ENCODE data around the gene TCF7L2.

Gene TCF7L2

GRCh38 chr10:112989826-112990225, 39.8 kb downstream of the TCF7L2 start:
- Histone ChIP-seq H3K9ac (ENCODE audit: low read depth in 1 of 2, low read length in 2 of 2) (no peak overlapping the region), H3K36me3 (ENCODE audit: control insufficient read depth in 2 of 2, insufficient read depth in 2 of 2, low read length in 2 of 2) (peaks cover 14 to 19% of the 10 kb centered on the region in 2 donors), H3K4me3 (ENCODE audit: low read length in 2 of 2) (no peak overlapping the region), H3K27me3 (ENCODE audit: control insufficient read depth in 2 of 2, insufficient read depth in 2 of 2, low read length in 2 of 2) (no peaks in the 10 kb centered on the region), H3K27ac (ENCODE audit: low read depth in 2 of 2, low read length in 2 of 2) (no peak overlapping the region), H3K9me3 (ENCODE audit: control insufficient read depth in 2 of 2, low read length in 2 of 2) (no peaks in the 10 kb centered on the region), H3K4me1 (ENCODE audit: control insufficient read depth in 2 of 2, insufficient read depth in 2 of 2, low read length in 2 of 2) (peaks cover 0 to 5% of the 10 kb centered on the region in 2 donors)

- Histone ChIP-seq H3K4me3 (ENCODE audit: low read length in 2 of 2) (no peak overlapping the region), H3K4me1 (ENCODE audit: control insufficient read depth in 2 of 2, insufficient read depth in 2 of 2, low read length in 2 of 2) (peaks cover 0 to 5% of the 10 kb centered on the region in 2 donors), H3K9ac (ENCODE audit: low read depth in 1 of 2, low read length in 2 of 2) (no peak overlapping the region), H3K27ac (ENCODE audit: low read depth in 2 of 2, low read length in 2 of 2) (no peak overlapping the region), H3K36me3 (ENCODE audit: control insufficient read depth in 2 of 2, insufficient read depth in 2 of 2, low read length in 2 of 2) (peaks cover 13 to 19% of the 10 kb centered on the region in 2 donors), H3K9me3 (ENCODE audit: control insufficient read depth in 2 of 2, low read length in 2 of 2) (no peaks in the 10 kb centered on the region), H3K27me3 (ENCODE audit: control insufficient read depth in 2 of 2, insufficient read depth in 2 of 2, low read length in 2 of 2) (no peaks in the 10 kb centered on the region)
Observed at GRCh38 chr10:112990271-112990670, 40.2 kb downstream of the TCF7L2 start.

GRCh38 chr10:112991888-112992491, 41.9 kb downstream of the TCF7L2 start:
- H3K27me3 ChIP-seq (ENCODE audit: control insufficient read depth in 2 of 2, insufficient read depth in 2 of 2, low read length in 2 of 2) = no peaks in the 10 kb centered on the region
- H3K4me3 ChIP-seq (ENCODE audit: low read length in 2 of 2) = no peak overlapping the region
- H3K27ac ChIP-seq (ENCODE audit: low read depth in 2 of 2, low read length in 2 of 2) = no peak overlapping the region
- no peaks in the 10 kb centered on the region for H3K4me1 ChIP-seq (ENCODE audit: control insufficient read depth in 2 of 2, insufficient read depth in 2 of 2, low read length in 2 of 2)
- no peak overlapping the region for H3K9ac ChIP-seq (ENCODE audit: low read depth in 1 of 2, low read length in 2 of 2)
- peaks cover 16 to 22% of the 10 kb centered on the region in 2 donors for H3K36me3 ChIP-seq (ENCODE audit: control insufficient read depth in 2 of 2, insufficient read depth in 2 of 2, low read length in 2 of 2)
- no peaks in the 10 kb centered on the region for H3K9me3 ChIP-seq (ENCODE audit: control insufficient read depth in 2 of 2, low read length in 2 of 2)

- Histone ChIP-seq H3K4me3 (ENCODE audit: low read length in 2 of 2) (no peak overlapping the region), H3K4me1 (ENCODE audit: control insufficient read depth in 2 of 2, insufficient read depth in 2 of 2, low read length in 2 of 2) (peaks cover 5 to 10% of the 10 kb centered on the region in 2 donors), H3K9ac (ENCODE audit: low read depth in 1 of 2, low read length in 2 of 2) (no peak overlapping the region), H3K27me3 (ENCODE audit: control insufficient read depth in 2 of 2, insufficient read depth in 2 of 2, low read length in 2 of 2) (no peaks in the 10 kb centered on the region), H3K36me3 (ENCODE audit: control insufficient read depth in 2 of 2, insufficient read depth in 2 of 2, low read length in 2 of 2) (peaks cover 5 to 15% of the 10 kb centered on the region in 2 donors), H3K9me3 (ENCODE audit: control insufficient read depth in 2 of 2, low read length in 2 of 2) (no peaks in the 10 kb centered on the region), H3K27ac (ENCODE audit: low read depth in 2 of 2, low read length in 2 of 2) (no peak overlapping the region)
Observed at GRCh38 chr10:112996462-112996861, 46.4 kb downstream of the TCF7L2 start.

- Histone ChIP-seq H3K9me3 (ENCODE audit: control insufficient read depth in 2 of 2, low read length in 2 of 2) (no peaks in the 10 kb centered on the region), H3K36me3 (ENCODE audit: control insufficient read depth in 2 of 2, insufficient read depth in 2 of 2, low read length in 2 of 2) (peaks cover 4 to 12% of the 10 kb centered on the region in 2 donors), H3K4me3 (ENCODE audit: low read length in 2 of 2) (no peak overlapping the region), H3K27me3 (ENCODE audit: control insufficient read depth in 2 of 2, insufficient read depth in 2 of 2, low read length in 2 of 2) (no peaks in the 10 kb centered on the region), H3K4me1 (ENCODE audit: control insufficient read depth in 2 of 2, insufficient read depth in 2 of 2, low read length in 2 of 2) (peaks cover 11 to 17% of the 10 kb centered on the region in 2 donors), H3K9ac (ENCODE audit: low read depth in 1 of 2, low read length in 2 of 2) (no peak overlapping the region), H3K27ac (ENCODE audit: low read depth in 2 of 2, low read length in 2 of 2) (no peak overlapping the region)
Observed at GRCh38 chr10:112999102-112999501, 49.1 kb downstream of the TCF7L2 start.

DNA sequence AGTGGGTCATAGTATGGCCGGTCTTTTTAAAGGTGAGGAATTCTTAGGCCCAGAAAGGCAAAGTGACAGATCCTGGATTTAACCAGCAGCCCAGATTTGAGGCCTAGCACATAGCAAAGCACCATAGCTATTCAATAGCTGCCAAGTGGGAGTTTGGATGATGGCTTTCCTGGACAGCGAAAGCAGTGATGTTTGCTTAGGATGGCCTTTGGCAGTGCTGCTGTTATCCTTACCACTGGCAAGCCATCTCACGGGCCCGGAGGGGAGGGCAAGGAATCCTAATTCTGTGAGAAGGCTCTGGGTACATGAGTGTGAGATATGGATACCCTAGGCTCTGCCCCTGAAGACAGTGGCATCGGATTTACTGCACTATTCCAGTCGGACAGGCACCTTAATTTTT, 50.4 kb downstream of the TCF7L2 start:
- H3K27ac ChIP-seq (ENCODE audit: low read depth in 2 of 2, low read length in 2 of 2) = no peak overlapping the region
- no peaks in the 10 kb centered on the region for H3K9me3 ChIP-seq (ENCODE audit: control insufficient read depth in 2 of 2, low read length in 2 of 2)
- no peak overlapping the region for H3K9ac ChIP-seq (ENCODE audit: low read depth in 1 of 2, low read length in 2 of 2)
- peaks cover 12 to 17% of the 10 kb centered on the region in 2 donors for H3K4me1 ChIP-seq (ENCODE audit: control insufficient read depth in 2 of 2, insufficient read depth in 2 of 2, low read length in 2 of 2)
- H3K36me3 ChIP-seq (ENCODE audit: control insufficient read depth in 2 of 2, insufficient read depth in 2 of 2, low read length in 2 of 2) = peaks cover 5 to 8% of the 10 kb centered on the region in 2 donors
- no peaks in the 10 kb centered on the region for H3K27me3 ChIP-seq (ENCODE audit: control insufficient read depth in 2 of 2, insufficient read depth in 2 of 2, low read length in 2 of 2)
- no peak overlapping the region for H3K4me3 ChIP-seq (ENCODE audit: low read length in 2 of 2)

- Histone ChIP-seq H3K27ac (ENCODE audit: low read depth in 2 of 2, low read length in 2 of 2) (no peak overlapping the region), H3K9ac (ENCODE audit: low read depth in 1 of 2, low read length in 2 of 2) (no peak overlapping the region), H3K9me3 (ENCODE audit: control insufficient read depth in 2 of 2, low read length in 2 of 2) (no peaks in the 10 kb centered on the region), H3K4me1 (ENCODE audit: control insufficient read depth in 2 of 2, insufficient read depth in 2 of 2, low read length in 2 of 2) (peaks cover 12 to 17% of the 10 kb centered on the region in 2 donors), H3K4me3 (ENCODE audit: low read length in 2 of 2) (no peak overlapping the region), H3K27me3 (ENCODE audit: control insufficient read depth in 2 of 2, insufficient read depth in 2 of 2, low read length in 2 of 2) (no peaks in the 10 kb centered on the region), H3K36me3 (ENCODE audit: control insufficient read depth in 2 of 2, insufficient read depth in 2 of 2, low read length in 2 of 2) (peaks cover 3 to 7% of the 10 kb centered on the region in 2 donors)
Observed at GRCh38 chr10:113000876-113001598, 51.0 kb downstream of the TCF7L2 start.

DNA sequence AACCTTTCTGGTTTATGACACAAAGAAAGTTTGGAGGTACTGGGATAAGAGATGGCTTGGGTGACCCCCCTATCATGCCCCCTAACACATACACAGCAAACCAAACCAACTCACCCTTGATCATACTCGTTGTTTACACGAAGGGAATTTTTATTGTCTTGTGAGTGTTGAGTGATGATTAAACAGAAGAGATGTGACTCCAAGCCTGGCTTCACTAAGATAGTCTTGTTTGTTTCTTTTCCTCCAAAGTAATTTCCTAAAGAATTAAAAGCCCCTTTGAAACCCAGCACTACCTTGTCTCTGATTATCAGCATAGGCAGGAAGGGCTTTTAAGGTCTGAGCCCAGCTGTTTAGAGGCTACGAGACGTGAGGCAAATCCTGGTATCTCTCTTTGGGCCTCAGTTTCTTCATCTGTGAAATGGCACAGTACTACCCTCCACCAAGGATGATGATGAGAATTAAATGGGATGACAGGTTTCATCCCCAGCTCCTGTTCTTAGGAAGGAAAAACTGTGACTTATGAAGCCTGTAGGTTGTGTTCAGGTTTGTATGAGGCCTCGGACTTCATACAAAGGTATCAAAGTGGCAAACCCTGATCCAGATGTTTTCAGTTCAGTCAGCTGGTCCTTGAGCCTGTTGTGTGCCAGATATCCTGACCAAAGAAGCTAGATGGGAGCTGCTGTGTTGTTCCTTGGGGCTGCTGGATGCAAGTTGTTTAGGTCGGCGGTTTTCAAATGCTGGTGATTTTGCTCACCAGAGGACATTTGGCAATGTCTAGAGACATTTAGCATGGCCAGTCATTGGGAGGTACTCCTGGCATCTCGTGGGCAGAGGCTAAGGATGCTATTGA, 51.8 kb downstream of the TCF7L2 start:
- H3K9ac ChIP-seq (ENCODE audit: low read depth in 1 of 2, low read length in 2 of 2) = no peak overlapping the region
- H3K27me3 ChIP-seq (ENCODE audit: control insufficient read depth in 2 of 2, insufficient read depth in 2 of 2, low read length in 2 of 2) = no peaks in the 10 kb centered on the region
- no peak overlapping the region for H3K27ac ChIP-seq (ENCODE audit: low read depth in 2 of 2, low read length in 2 of 2)
- H3K4me3 ChIP-seq (ENCODE audit: low read length in 2 of 2) = no peak overlapping the region
- peaks cover 13 to 20% of the 10 kb centered on the region in 2 donors for H3K4me1 ChIP-seq (ENCODE audit: control insufficient read depth in 2 of 2, insufficient read depth in 2 of 2, low read length in 2 of 2)
- peaks cover 3 to 7% of the 10 kb centered on the region in 2 donors for H3K36me3 ChIP-seq (ENCODE audit: control insufficient read depth in 2 of 2, insufficient read depth in 2 of 2, low read length in 2 of 2)
- H3K9me3 ChIP-seq (ENCODE audit: control insufficient read depth in 2 of 2, low read length in 2 of 2) = no peaks in the 10 kb centered on the region

GRCh38 chr10:113002449-113002777, 52.4 kb downstream of the TCF7L2 start:
- Histone ChIP-seq H3K36me3 (ENCODE audit: control insufficient read depth in 2 of 2, insufficient read depth in 2 of 2, low read length in 2 of 2) (peaks cover 3 to 7% of the 10 kb centered on the region in 2 donors), H3K9ac (ENCODE audit: low read depth in 1 of 2, low read length in 2 of 2) (no peak overlapping the region), H3K4me3 (ENCODE audit: low read length in 2 of 2) (no peak overlapping the region), H3K27ac (ENCODE audit: low read depth in 2 of 2, low read length in 2 of 2) (no peak overlapping the region), H3K9me3 (ENCODE audit: control insufficient read depth in 2 of 2, low read length in 2 of 2) (no peaks in the 10 kb centered on the region), H3K4me1 (ENCODE audit: control insufficient read depth in 2 of 2, insufficient read depth in 2 of 2, low read length in 2 of 2) (peaks cover 17 to 20% of the 10 kb centered on the region in 2 donors), H3K27me3 (ENCODE audit: control insufficient read depth in 2 of 2, insufficient read depth in 2 of 2, low read length in 2 of 2) (no peaks in the 10 kb centered on the region)

GRCh38 chr10:113003052-113003451, 53.0 kb downstream of the TCF7L2 start:
- no peak overlapping the region for H3K27ac ChIP-seq (ENCODE audit: low read depth in 2 of 2, low read length in 2 of 2)
- H3K4me3 ChIP-seq (ENCODE audit: low read length in 2 of 2) = no peak overlapping the region
- no peaks in the 10 kb centered on the region for H3K9me3 ChIP-seq (ENCODE audit: control insufficient read depth in 2 of 2, low read length in 2 of 2)
- H3K9ac ChIP-seq (ENCODE audit: low read depth in 1 of 2, low read length in 2 of 2) = no peak overlapping the region
- no peaks in the 10 kb centered on the region for H3K27me3 ChIP-seq (ENCODE audit: control insufficient read depth in 2 of 2, insufficient read depth in 2 of 2, low read length in 2 of 2)
- H3K4me1 ChIP-seq (ENCODE audit: control insufficient read depth in 2 of 2, insufficient read depth in 2 of 2, low read length in 2 of 2) = peaks cover 17 to 20% of the 10 kb centered on the region in 2 donors
- H3K36me3 ChIP-seq (ENCODE audit: control insufficient read depth in 2 of 2, insufficient read depth in 2 of 2, low read length in 2 of 2) = peaks cover 3 to 9% of the 10 kb centered on the region in 2 donors
